GM21529 (cell line): ENCODE measurements around the gene KCNJ10.

Experiments used
- ATAC-seq: cut with Tn5 transposase; IDR thresholded peaks from one replicate; pipeline ENCODE4 v1.9.1; 2021; ENCODE audit not compliant: unreplicated experiment

Gene KCNJ10

GRCh38 chr1:160084771-160085321, 14.9 kb upstream of the KCNJ10 start:
- no peak for ATAC-seq

GRCh38 chr1:160083968-160084770, 14.2 kb upstream of the KCNJ10 start:
- ATAC-seq = peak; percentile 57

- no peak for ATAC-seq
These were observed 13.0 kb upstream of the KCNJ10 start for GRCh38 chr1:160082926-160083325.

GRCh38 chr1:160082487-160082886, 12.5 kb upstream of the KCNJ10 start:
- ATAC-seq = no peak

- ATAC-seq = no peak
These were observed 11.4 kb upstream of the KCNJ10 start, which contains the start of gene KCNJ9 for GRCh38 chr1:160081261-160081936. TSS of gene KCNJ9 (plus strand) at chr1:160081538. CDS start at chr1:160084031, 2,493 bp downstream.

GRCh38 chr1:160080381-160081100, 10.6 kb upstream of the KCNJ10 start:
- ATAC-seq = no peak

GRCh38 chr1:160079448-160079847, 9.5 kb upstream of the KCNJ10 start:
- ATAC-seq = no peak

- ATAC-seq = no peak
These were observed 8.7 kb upstream of the KCNJ10 start for GRCh38 chr1:160078512-160079195.

GRCh38 chr1:160077486-160077885, 7.5 kb upstream of the KCNJ10 start:
- ATAC-seq = no peak

- ATAC-seq = no peak
These were observed 6.3 kb upstream of the KCNJ10 start for GRCh38 chr1:160076295-160076694.

- ATAC-seq = no peak
These were observed 5.9 kb upstream of the KCNJ10 start for GRCh38 chr1:160075836-160076235.

GRCh38 chr1:160074865-160075264, 4.9 kb upstream of the KCNJ10 start:
- ATAC-seq = no peak

GRCh38 chr1:160071289-160071688, 1.3 kb upstream of the KCNJ10 start:
- no peak for ATAC-seq

GRCh38 chr1:160070243-160071163, 543 bp upstream of the KCNJ10 start:
- ATAC-seq = no peak

- ATAC-seq = no peak
These were observed 1.7 kb downstream of the KCNJ10 start for GRCh38 chr1:160068225-160068624.

GRCh38 chr1:160066829-160067745, 2.9 kb downstream of the KCNJ10 start:
- no peak for ATAC-seq

GRCh38 chr1:160064746-160065145, 5.2 kb downstream of the KCNJ10 start:
- ATAC-seq = no peak

- ATAC-seq = no peak
These were observed 5.8 kb downstream of the KCNJ10 start for GRCh38 chr1:160064164-160064563.

GRCh38 chr1:160063176-160063575, 6.8 kb downstream of the KCNJ10 start:
- ATAC-seq = no peak
